Natural killer cell (primary cell): ENCODE data around the gene CDK11B. TPM values are rescaled to one million over a fixed set of nuclear protein-coding genes. Genes with fewer than 3 reads are reported as not detected.
"Not testable (repeated sequence)": the region's sequence is repeated elsewhere in the genome, so short reads cannot be mapped to it uniquely, and the experiment has no call there.

Experiments used
- ATAC-seq, 3 donors: fragments of 150-1000 bp in 2 of 3; fragments of 200-7000 bp in 1 of 3; cut with Tn5 transposase; 1 replicate in 1 of 3; 2 replicates in 2 of 3; pipeline ENCODE4 v1.10.0; 2021; ENCODE audit warnings: mild to moderate bottlenecking in 2 of 3, moderate library complexity in 2 of 3
- DNase-seq, 2 donors: peaks; one replicate each; pipeline versions ENCODE4 v3.0.0 to v3.0.0-alpha.2; 2013 to 2021; ENCODE audit warnings: mixed read lengths in 1 of 2
- H3K27ac ChIP-seq: one replicate; pipeline ENCODE4 v1.5.1; 2013; ENCODE audit warnings: mild to moderate bottlenecking, low read length
- H3K27me3 ChIP-seq: one replicate; pipeline ENCODE4 v1.6.1; 2013; ENCODE audit warnings: low read length; ENCODE audit not compliant: control insufficient read depth, insufficient read depth
- H3K36me3 ChIP-seq: one replicate; pipeline ENCODE4 v1.6.1; 2013; ENCODE audit warnings: low read length; ENCODE audit not compliant: control insufficient read depth, insufficient read depth
- H3K4me1 ChIP-seq: one replicate; pipeline ENCODE4 v1.6.1; 2013; ENCODE audit warnings: low read length; ENCODE audit not compliant: control insufficient read depth, insufficient read depth
- H3K4me3 ChIP-seq: one replicate; pipeline ENCODE4 v1.5.1; 2013; ENCODE audit warnings: low read length
- H3K9me3 ChIP-seq: one replicate; pipeline ENCODE4 v1.6.1; 2013; ENCODE audit warnings: low read length; ENCODE audit not compliant: control insufficient read depth, insufficient read depth
- H3K27ac Mint-ChIP-seq, 2 donors: one replicate each; pipeline ENCODE4 v1.8.0; 2022; ENCODE audit warnings: mild to moderate bottlenecking in 2 of 2, mixed read lengths in 2 of 2, moderate library complexity in 1 of 2
- H3K27me3 Mint-ChIP-seq, 2 donors: one replicate each; pipeline ENCODE4 v1.8.0; 2022; ENCODE audit warnings: low read depth in 2 of 2, mixed read lengths in 2 of 2
- H3K36me3 Mint-ChIP-seq: one replicate; pipeline ENCODE4 v1.8.0; 2022; ENCODE audit warnings: mixed read lengths
- H3K4me1 Mint-ChIP-seq, 2 donors: one replicate each; pipeline ENCODE4 v1.8.0; 2022; ENCODE audit warnings: mixed read lengths in 2 of 2
- H3K4me3 Mint-ChIP-seq: one replicate; pipeline ENCODE4 v1.8.0; 2022; ENCODE audit warnings: mild to moderate bottlenecking, moderate library complexity, mixed read lengths
- H3K9me3 Mint-ChIP-seq, 2 donors: one replicate each; pipeline ENCODE4 v1.8.0; 2022; ENCODE audit warnings: mixed read lengths in 2 of 2
- WGBS: methylation state at CpG from one replicate; pipeline ENCODE4 v1.1.7; 2013; ENCODE audit warnings: missing lambda C conversion rate; ENCODE audit not compliant: insufficient coverage; 5-methylcytosine and 5-hydroxymethylcytosine counted together
- intact Hi-C: fragments of 100-400 bp; cut with micrococcal nuclease; formaldehyde crosslinking; loops from one replicate; pipeline ENCODE4 v1.14.2; 2022
- total RNA-seq, 4 donors: library from RNA; stranded (reverse); fragments of 120-200 nt in 1 of 4; gene quantifications; one replicate each; pipeline versions ENCODE4 v1.2.3 to v1.2.4, GENCODE V29; 2013 to 2022

CDK11B gene
- total RNA-seq, 3 donors from 2014 or later (not counting 1 experiment from before 2014, with no cell fraction given) = 49.6 to 65.9 (median 50.2) TPM

DNA sequence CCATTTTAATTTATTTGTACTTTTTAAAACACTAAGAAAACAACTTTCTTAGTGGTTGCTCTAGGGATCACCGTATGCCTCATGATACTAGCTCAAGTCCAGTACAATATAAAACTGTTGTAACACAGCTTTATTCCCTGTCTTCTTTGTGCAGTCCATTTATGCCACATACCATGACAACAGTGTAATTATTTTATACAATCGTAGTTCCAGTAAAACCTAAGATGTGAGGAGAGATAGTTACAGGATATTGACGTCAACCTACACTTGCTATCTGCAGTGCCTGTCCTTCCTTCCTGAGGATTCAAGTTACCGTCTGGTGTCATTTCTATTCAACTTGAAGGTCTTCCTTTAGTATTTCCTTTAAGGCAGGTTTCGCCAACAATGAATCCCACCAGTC lies 12.5 kb downstream of the CDK11B start:
- WGBS = 33% methylated on average over 1 of the region's 5 CpGs
- peak overlapping the region in 1 of 2 donors; percentile 43 for H3K27ac Mint-ChIP-seq

DNA sequence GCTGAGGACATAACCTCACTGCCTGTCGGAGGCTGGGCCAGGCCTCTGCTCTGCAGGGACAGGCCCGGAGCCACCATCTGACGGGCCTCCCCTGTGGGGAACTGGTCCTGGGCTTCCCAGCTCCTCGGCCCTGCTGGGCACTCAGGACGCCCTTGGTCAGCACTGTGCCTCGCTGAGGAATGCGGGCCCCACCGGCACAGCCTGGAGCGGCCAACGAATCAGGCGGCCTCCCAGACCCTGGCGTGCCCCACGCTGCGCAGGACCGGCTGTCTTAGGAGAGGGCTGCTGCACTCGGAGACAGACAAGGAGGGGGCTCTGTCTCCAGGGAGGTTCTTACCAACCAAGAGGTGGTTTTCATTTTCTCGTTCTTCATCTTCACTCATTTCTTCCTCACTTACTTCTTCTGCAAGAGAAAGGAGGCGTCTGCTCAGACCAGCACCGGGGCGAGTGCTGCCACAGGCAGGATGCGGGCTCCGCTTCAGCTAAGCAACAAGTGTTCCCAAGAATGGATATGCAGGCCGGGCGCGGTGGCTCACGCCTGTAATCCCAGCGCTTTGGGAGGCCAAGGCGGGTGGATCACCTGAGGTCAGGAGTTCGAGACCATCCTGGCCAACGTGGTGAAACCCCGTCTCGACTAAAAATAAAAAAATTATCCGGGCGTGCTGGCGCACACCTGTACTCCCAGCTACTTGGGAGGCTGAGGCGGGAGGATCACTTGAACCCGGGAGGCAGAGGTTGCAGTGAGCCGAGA lies 17.9 kb downstream of the CDK11B start:
- H3K9me3 ChIP-seq, H3K27ac ChIP-seq, H3K4me1 ChIP-seq, intact Hi-C loops, H3K36me3 Mint-ChIP-seq, H3K27me3 Mint-ChIP-seq, H3K4me1 Mint-ChIP-seq, H3K4me3 ChIP-seq, H3K27me3 ChIP-seq, H3K27ac Mint-ChIP-seq, H3K4me3 Mint-ChIP-seq, ATAC-seq, H3K9me3 Mint-ChIP-seq, DNase-seq: not testable (repeated sequence)
- H3K36me3 ChIP-seq = peaks cover 17% of the 10 kb centered on the region
- WGBS = 98% methylated on average over 20 of the region's 38 CpGs

More for the DNA sequence above, 12.5 kb downstream of the CDK11B start:
- H3K9me3 Mint-ChIP-seq, DNase-seq, H3K4me1 Mint-ChIP-seq, H3K9me3 ChIP-seq, ATAC-seq, H3K27me3 Mint-ChIP-seq, H3K4me3 Mint-ChIP-seq, H3K27ac ChIP-seq, H3K4me1 ChIP-seq, H3K27me3 ChIP-seq, H3K4me3 ChIP-seq: not testable (repeated sequence)
- peaks cover 23% of the 10 kb centered on the region for H3K36me3 ChIP-seq
- H3K36me3 Mint-ChIP-seq = peaks cover 23% of the 10 kb centered on the region
- intact Hi-C loops = loop anchor here (5.0 kb wide), 1 partner anchor 71 kb away; no protein-coding TSS in a partner anchor

GRCh38 chr1:1640081-1640480 lies 18.7 kb downstream of the CDK11B start:
- H3K9me3 Mint-ChIP-seq, ATAC-seq, H3K27ac ChIP-seq, H3K9me3 ChIP-seq, H3K4me1 ChIP-seq, H3K27ac Mint-ChIP-seq, H3K27me3 Mint-ChIP-seq, H3K27me3 ChIP-seq, H3K4me3 Mint-ChIP-seq, H3K36me3 Mint-ChIP-seq, DNase-seq, intact Hi-C loops, H3K4me3 ChIP-seq, H3K4me1 Mint-ChIP-seq: not testable (repeated sequence)
- H3K36me3 ChIP-seq = peaks cover 15% of the 10 kb centered on the region
- no CpG with 5 or more reads among the region's 25 CpGs for WGBS

GRCh38 chr1:1639368-1639767 lies 19.4 kb downstream of the CDK11B start:
- DNase-seq, H3K9me3 ChIP-seq, H3K27me3 Mint-ChIP-seq, H3K27ac Mint-ChIP-seq, H3K36me3 Mint-ChIP-seq, H3K27me3 ChIP-seq, intact Hi-C loops, H3K4me3 Mint-ChIP-seq, H3K4me3 ChIP-seq, H3K4me1 Mint-ChIP-seq, H3K9me3 Mint-ChIP-seq, H3K27ac ChIP-seq, H3K4me1 ChIP-seq, ATAC-seq: not testable (repeated sequence)
- peaks cover 15% of the 10 kb centered on the region for H3K36me3 ChIP-seq
- 97% methylated on average over 16 of the region's 16 CpGs for WGBS

DNA sequence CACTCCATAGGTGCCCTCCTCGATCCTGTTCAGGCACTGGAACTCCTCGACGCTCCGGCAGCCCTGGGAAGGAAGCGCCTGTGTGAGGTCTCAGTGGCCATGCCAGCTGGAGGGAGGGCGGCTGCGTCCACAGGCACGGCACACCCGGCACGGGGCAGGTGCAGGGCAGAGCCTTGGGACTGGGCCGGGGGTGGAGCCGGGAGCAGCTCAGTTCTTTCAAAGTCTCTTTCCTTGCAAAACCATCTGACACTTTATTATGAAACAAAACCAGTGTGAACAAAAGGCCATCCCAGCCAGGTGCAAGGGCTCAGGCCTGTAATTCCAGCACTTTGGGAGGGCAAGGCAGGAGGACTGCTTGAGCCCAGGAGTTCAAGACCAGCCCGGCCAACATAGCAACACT lies 20.3 kb downstream of the CDK11B start:
- ATAC-seq, H3K27ac Mint-ChIP-seq, H3K27ac ChIP-seq, H3K27me3 ChIP-seq, intact Hi-C loops, H3K36me3 Mint-ChIP-seq, H3K27me3 Mint-ChIP-seq, H3K4me3 ChIP-seq, H3K9me3 ChIP-seq, DNase-seq, H3K4me1 Mint-ChIP-seq, H3K9me3 Mint-ChIP-seq, H3K4me3 Mint-ChIP-seq, H3K4me1 ChIP-seq: not testable (repeated sequence)
- 93% methylated on average over 8 of the region's 13 CpGs for WGBS
- peaks cover 15% of the 10 kb centered on the region for H3K36me3 ChIP-seq

GRCh38 chr1:1637479-1637875 lies 21.3 kb downstream of the CDK11B start:
- WGBS = 94% methylated on average over 8 of the region's 14 CpGs
- H3K27ac ChIP-seq, H3K4me1 ChIP-seq, H3K9me3 Mint-ChIP-seq, H3K4me1 Mint-ChIP-seq, H3K27ac Mint-ChIP-seq, H3K27me3 ChIP-seq, H3K4me3 ChIP-seq, ATAC-seq, DNase-seq, H3K4me3 Mint-ChIP-seq, H3K36me3 Mint-ChIP-seq, intact Hi-C loops, H3K9me3 ChIP-seq, H3K27me3 Mint-ChIP-seq: not testable (repeated sequence)
- peaks cover 15% of the 10 kb centered on the region for H3K36me3 ChIP-seq

- 97% methylated on average over 37 of the region's 37 CpGs for WGBS
- H3K27me3 Mint-ChIP-seq, H3K36me3 Mint-ChIP-seq, ATAC-seq, H3K27ac ChIP-seq, H3K4me3 ChIP-seq, H3K9me3 ChIP-seq, H3K4me1 ChIP-seq, H3K4me3 Mint-ChIP-seq, H3K27ac Mint-ChIP-seq, DNase-seq, intact Hi-C loops, H3K27me3 ChIP-seq, H3K4me1 Mint-ChIP-seq, H3K9me3 Mint-ChIP-seq: not testable (repeated sequence)
- peaks cover 15% of the 10 kb centered on the region for H3K36me3 ChIP-seq
These were observed 22.0 kb downstream of the CDK11B start for GRCh38 chr1:1636621-1637478.
